Bronchial epithelial cell (primary cell): ENCODE results near the gene CYB5R4. TPM values are rescaled to one million over a fixed set of nuclear protein-coding genes. Genes with fewer than 3 reads are reported as not detected.

Experiments used
- DNase-seq: peaks from one replicate; pipeline ENCODE4 v3.0.0-alpha.2; 2010; ENCODE audit warnings: low read depth
- FAIRE-seq: peaks from 2 replicates; lab custom pipeline; 2011; peaks lifted over from hg19 to GRCh38; lab: Jason Lieb, UNC
- H3K27me3 ChIP-seq: 2 replicates; pipeline ENCODE4 v1.5.1; 2011; ENCODE audit warnings: low read length; ENCODE audit not compliant: control insufficient read depth, insufficient read depth
- H3K36me3 ChIP-seq: 2 replicates; pipeline ENCODE4 v1.5.1; 2011; ENCODE audit warnings: low read length; ENCODE audit not compliant: control insufficient read depth, insufficient read depth
- H3K4me3 ChIP-seq: 2 replicates; pipeline ENCODE4 v1.5.1; 2011; ENCODE audit warnings: mild to moderate bottlenecking, low read depth, low read length, control low read depth
- CTCF ChIP-seq: IDR thresholded peaks from 2 replicates; pipeline ENCODE4 v1.5.1; 2011; ENCODE audit warnings: mild to moderate bottlenecking, moderate library complexity, low read length, control low read depth, inconsistent platforms; ENCODE audit not compliant: insufficient read depth, severe bottlenecking
- total RNA-seq: library from RNA; depleted of rRNA; stranded (reverse); fragments of >200 nt; gene quantifications from 2 replicates; pipeline ENCODE4 v1.2.1, GENCODE V29; 2014

The CYB5R4 gene
- total RNA-seq, 1 donor from 2014 or later: 4.7 TPM

- no peak for TF ChIP-seq CTCF
- FAIRE-seq (no peak), DNase-seq (no peak)
- no peak overlapping the region for H3K4me3 ChIP-seq
- H3K27me3 ChIP-seq: no peaks in the 10 kb centered on the region
- H3K36me3 ChIP-seq: no peaks in the 10 kb centered on the region
Observed at GRCh38 chr6:83978324-83978734, 118.8 kb downstream of the CYB5R4 start.

GRCh38 chr6:83978997-83979396 lies 119.5 kb downstream of the CYB5R4 start:
- FAIRE-seq (no peak), DNase-seq (no peak)
- no peak for TF ChIP-seq CTCF
- Histone ChIP-seq H3K4me3 (no peak overlapping the region), H3K36me3 (no peaks in the 10 kb centered on the region), H3K27me3 (no peaks in the 10 kb centered on the region)

- FAIRE-seq: no peak
- no peak overlapping the region for H3K4me3 ChIP-seq
- no peaks in the 10 kb centered on the region for H3K36me3 ChIP-seq
- no peak for DNase-seq
- H3K27me3 ChIP-seq: no peaks in the 10 kb centered on the region
- no peak for TF ChIP-seq CTCF
Observed at GRCh38 chr6:83984411-83984810, 124.9 kb downstream of the CYB5R4 start.

- H3K4me3 ChIP-seq: no peak overlapping the region
- DNase-seq (no peak), FAIRE-seq (no peak)
- H3K36me3 ChIP-seq: no peaks in the 10 kb centered on the region
- no peaks in the 10 kb centered on the region for H3K27me3 ChIP-seq
- TF ChIP-seq CTCF: no peak
Observed at GRCh38 chr6:83985308-83985713, 125.8 kb downstream of the CYB5R4 start.

- no peak for FAIRE-seq
Observed at GRCh38 chr6:83985715-83986114, 126.2 kb downstream of the CYB5R4 start.

More at GRCh38 chr6:83985715-83986114, 126.2 kb downstream of the CYB5R4 start:
- no peak for DNase-seq
- no peaks in the 10 kb centered on the region for H3K27me3 ChIP-seq
- no peaks in the 10 kb centered on the region for H3K36me3 ChIP-seq
- H3K4me3 ChIP-seq: no peak overlapping the region
- no peak for TF ChIP-seq CTCF
